Thyroid gland (tissue), 4 donors: ENCODE measurements around the gene FNDC10.

Experiments used
- POLR2A ChIP-seq, 2 donors: fragments of 450-650 bp; IDR thresholded peaks; one replicate each; pipeline ENCODE4 v1.6.1; 2017; ENCODE audit warnings: antibody characterized with exemption in 2 of 2, mild to moderate bottlenecking in 2 of 2, moderate library complexity in 1 of 2
- TF ChIP-seq, protein P1 (sequence below), 6 experiments: fragments of 200-600 bp in 3 of 6; fragments of 450-650 bp in 3 of 6; sonication (generic) in 3 of 6; IDR thresholded peaks; one replicate each; pipeline ENCODE4 v1.5.1; 2016 to 2019; ENCODE audit warnings: antibody characterized with exemption in 6 of 6, mild to moderate bottlenecking in 2 of 6, inconsistent platforms in 1 of 6, moderate library complexity in 1 of 6

DNA sequence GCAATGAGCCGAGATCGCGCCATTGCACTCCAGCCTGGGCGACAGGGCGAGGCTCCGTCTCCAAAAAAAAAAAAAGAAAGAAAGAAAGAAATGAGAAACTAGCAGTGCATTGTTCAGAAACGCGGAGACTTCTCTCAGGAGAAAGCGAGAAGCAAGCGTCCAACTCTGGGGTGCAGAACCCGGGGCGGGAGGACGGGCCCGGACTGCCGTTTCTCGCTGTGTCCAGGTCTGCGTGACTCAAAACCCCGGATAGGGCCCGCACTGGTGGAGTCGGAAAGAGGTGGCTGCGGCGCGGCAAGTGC is 15.0 kb upstream of the FNDC10 start:
- TF ChIP-seq, protein P1, sequence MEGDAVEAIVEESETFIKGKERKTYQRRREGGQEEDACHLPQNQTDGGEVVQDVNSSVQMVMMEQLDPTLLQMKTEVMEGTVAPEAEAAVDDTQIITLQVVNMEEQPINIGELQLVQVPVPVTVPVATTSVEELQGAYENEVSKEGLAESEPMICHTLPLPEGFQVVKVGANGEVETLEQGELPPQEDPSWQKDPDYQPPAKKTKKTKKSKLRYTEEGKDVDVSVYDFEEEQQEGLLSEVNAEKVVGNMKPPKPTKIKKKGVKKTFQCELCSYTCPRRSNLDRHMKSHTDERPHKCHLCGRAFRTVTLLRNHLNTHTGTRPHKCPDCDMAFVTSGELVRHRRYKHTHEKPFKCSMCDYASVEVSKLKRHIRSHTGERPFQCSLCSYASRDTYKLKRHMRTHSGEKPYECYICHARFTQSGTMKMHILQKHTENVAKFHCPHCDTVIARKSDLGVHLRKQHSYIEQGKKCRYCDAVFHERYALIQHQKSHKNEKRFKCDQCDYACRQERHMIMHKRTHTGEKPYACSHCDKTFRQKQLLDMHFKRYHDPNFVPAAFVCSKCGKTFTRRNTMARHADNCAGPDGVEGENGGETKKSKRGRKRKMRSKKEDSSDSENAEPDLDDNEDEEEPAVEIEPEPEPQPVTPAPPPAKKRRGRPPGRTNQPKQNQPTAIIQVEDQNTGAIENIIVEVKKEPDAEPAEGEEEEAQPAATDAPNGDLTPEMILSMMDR (IDR thresholded peaks at IDR 0.05) = no peak
- no peak for TF ChIP-seq POLR2A (IDR thresholded peaks at IDR 0.05)
